NOMO-1 treated with dmso at 0.1 percent for 144 hours (cell line): ENCODE measurements around the gene ACBD3.
"Not testable (repeated sequence)": the region's sequence is repeated elsewhere in the genome, so short reads cannot be mapped to it uniquely, and the experiment has no call there.

Experiments used
- DNase-seq: peaks from one replicate; lab custom pipeline; 2025; ENCODE audit not compliant: unreplicated experiment; lab: John Stamatoyannopoulos, UW

Gene ACBD3

DNA sequence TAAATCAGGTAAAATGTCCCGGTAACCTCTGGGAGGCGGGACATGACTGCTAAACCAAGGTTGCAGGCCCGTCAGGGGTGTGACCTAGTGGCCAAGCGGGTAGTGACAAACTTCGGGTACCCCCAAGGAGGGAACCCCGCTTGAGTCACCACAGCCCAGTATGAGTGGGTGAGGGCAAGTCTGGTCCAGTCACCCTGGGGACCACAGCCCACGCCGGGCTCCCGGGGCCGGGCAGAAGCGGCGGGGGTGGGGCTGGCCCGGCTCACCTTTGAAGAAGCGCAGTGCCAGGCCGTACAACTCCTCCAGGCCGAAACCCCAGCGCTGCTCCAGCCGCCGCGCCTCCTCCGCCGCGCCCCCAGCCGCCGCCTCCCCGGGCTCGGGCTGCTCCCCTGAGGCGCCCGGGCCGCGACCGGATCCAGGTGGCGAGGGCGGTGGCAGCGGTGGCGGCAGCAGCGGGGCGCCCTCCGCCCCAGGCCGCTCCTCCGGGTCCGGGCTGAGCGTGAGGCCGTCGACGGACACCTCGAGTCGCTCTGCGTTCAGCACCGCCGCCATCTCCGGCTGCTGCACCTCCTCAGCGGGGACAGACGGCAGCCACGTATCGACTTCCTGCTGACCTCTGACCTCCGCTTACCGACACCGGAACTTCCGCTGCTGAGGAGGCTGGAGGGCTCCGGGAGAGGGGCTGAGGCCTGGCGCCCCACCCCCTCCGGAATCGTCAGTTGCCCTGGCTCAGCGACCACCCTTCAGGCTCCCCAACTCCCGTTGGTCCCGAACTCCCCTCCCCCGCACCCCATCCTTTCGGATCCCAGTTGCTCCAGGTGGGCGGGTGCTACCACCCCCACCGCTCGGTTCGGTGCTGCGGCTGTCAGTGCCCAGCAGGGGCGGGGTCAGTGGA lies at the start of gene ACBD3:
Gene ACBD3, minus strand, starts transcription at position 618 of the 895 bp plus-strand sequence. Its CDS starts 66 bp downstream, at position 552.
- peak; percentile 79 for DNase-seq

GRCh38 chr1:226233806-226234205 lies 47.3 kb upstream of the ACBD3 start:
- no peak for DNase-seq

- no peak for DNase-seq
Observed at GRCh38 chr1:226233293-226233692, 46.8 kb upstream of the ACBD3 start.

DNA sequence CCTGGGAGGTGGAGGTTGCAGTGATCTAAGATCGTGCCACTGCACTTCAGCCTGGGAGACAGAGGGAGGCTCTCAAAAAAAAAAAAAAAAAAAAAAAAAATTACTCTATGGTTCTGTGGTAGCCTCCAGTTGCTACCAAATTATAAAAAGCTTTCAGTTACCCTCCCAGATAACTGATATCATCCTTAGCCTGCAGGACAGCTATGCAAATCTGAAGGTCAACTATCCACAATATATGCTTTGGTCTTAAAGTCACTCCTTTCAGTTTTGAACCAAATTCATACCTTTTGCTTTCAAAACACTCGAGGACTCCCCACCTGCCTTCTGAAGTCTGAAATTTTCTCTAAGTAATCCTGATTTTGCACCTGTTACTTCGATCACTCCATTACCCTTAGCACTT lies 40.1 kb upstream of the ACBD3 start:
- no peak for DNase-seq

- DNase-seq, result peak; percentile 9
Observed at GRCh38 chr1:226223786-226224244, 37.3 kb upstream of the ACBD3 start.

- DNase-seq, result no peak
Observed at GRCh38 chr1:226223157-226223785, 36.7 kb upstream of the ACBD3 start, which contains the start of gene MIXL1. MIXL1 (plus strand) TSS chr1:226223664; CDS start chr1:226223682, 18 bp downstream.

DNA sequence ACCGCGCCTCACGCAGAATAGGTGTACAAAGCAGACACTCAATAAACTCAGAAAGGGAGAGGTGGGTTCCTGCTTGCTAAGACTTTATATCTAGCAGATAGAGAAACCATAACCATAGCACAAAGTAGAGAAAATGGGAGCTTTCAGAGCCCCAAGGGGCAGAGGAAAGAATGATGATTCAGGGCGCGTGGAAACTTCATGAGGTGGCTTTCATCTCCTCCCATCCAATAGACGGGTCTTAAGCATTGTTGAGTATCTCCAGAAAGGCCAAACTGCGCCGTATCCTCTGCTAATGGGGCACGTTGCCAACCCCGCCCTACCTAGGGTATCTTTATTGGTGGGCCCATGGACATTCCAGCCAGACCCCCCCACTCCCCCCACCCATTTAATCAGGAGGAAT lies 36.1 kb upstream of the ACBD3 start:
- no peak for DNase-seq

GRCh38 chr1:226220473-226221189 lies 34.1 kb upstream of the ACBD3 start:
- DNase-seq, result no peak

- DNase-seq, result no peak
Observed at GRCh38 chr1:226217273-226217672, 30.7 kb upstream of the ACBD3 start.

GRCh38 chr1:226216056-226216455 lies 29.5 kb upstream of the ACBD3 start:
- DNase-seq, result no peak

GRCh38 chr1:226215239-226215638 lies 28.7 kb upstream of the ACBD3 start:
- DNase-seq, result no peak

- no peak for DNase-seq
Observed at GRCh38 chr1:226212545-226212944, 26.0 kb upstream of the ACBD3 start.

DNA sequence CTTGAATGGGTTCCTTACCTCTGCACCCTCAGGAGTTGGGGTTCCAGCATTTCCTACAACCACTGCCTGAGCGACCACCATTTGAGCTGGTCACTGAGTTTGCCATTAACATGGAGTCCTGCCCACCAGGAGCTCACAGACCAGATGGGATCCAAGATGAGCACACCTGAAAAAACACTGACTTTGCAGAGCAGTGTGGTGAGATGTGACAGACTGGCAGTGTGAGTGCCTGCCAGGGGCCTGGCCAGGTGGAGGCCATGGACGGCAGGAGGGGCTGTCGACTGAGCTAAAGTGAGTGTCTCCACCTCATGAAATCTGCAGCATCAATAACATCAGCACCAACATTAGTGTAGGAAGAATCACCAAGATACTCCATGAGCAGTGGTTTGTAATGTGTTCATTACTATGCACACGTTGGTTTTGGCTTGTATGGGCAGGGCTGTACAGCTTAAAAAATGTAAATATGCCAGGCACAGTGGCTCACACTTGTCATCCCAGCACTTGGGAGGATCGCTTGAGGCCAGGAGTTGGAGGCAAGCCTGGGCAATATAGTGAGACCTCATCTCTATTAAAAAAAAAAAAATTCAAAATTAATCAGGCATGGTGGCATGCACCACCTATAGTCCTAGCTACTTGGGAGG lies 24.8 kb upstream of the ACBD3 start:
- DNase-seq, result no peak

GRCh38 chr1:226210571-226211176 lies 24.1 kb upstream of the ACBD3 start:
- no peak for DNase-seq

- DNase-seq, result no peak
Observed at GRCh38 chr1:226209307-226210059, 22.9 kb upstream of the ACBD3 start.

DNA sequence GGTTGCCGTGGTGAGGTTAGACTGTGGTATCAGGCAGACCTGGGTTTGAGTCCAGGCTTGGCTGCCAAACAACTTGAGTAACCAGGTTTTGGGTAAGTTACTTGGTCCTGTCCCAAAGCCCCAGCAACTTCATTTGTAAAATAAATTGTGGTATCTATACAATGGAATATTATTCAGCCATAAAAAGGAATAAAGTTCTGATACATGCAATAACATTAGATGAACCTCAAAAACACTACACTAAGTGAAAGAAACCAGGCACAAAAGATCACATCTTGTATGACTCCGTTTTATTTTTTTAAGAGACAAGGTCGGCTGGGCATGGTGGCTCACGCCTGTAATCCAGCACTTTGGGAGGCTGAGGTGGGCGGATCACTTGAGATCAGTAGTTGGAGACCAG lies 20.5 kb upstream of the ACBD3 start:
- DNase-seq, result no peak

- DNase-seq, result no peak
Observed at GRCh38 chr1:226204198-226204597, 17.7 kb upstream of the ACBD3 start.

GRCh38 chr1:226203655-226204054 lies 17.1 kb upstream of the ACBD3 start:
- DNase-seq, result no peak

GRCh38 chr1:226203240-226203639 lies 16.7 kb upstream of the ACBD3 start:
- no peak for DNase-seq

- DNase-seq, result not testable (repeated sequence)
Observed at GRCh38 chr1:226202666-226203065, 16.1 kb upstream of the ACBD3 start.
